Cerebellar nuclear complex (tissue), 1 donor: ENCODE data around the gene ASTL.

Source experiments
- DNase-seq, 2 experiments: peaks; one replicate each; lab custom pipeline; 2025; lab: John Stamatoyannopoulos, UW

The ASTL gene

GRCh38 chr2:96159084-96159830 is 21.0 kb upstream of the ASTL start:
- DNase-seq, result no peak

DNA sequence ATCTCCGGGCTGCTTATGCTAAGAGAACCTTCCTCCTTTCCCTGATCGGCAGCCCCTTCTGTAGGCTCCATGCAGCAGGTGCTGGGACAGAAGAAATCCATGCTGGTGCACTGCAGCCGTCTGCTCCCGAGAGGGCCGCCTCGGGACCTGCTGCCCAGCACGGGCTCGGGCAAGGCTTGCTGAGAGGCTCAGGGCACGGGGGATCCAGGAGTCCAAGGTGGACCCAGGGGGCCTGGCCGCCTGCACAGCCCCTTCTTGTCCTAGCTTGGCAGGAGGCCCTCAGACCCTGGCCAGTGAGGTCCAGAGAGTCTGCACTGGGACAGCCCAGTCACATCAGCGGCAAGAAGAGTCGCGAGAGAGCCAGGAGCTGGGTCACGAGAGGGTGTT is 20.2 kb upstream of the ASTL start:
- DNase-seq, result no peak

- no peak for DNase-seq
Measured at GRCh38 chr2:96157649-96158553, 19.6 kb upstream of the ASTL start.

DNA sequence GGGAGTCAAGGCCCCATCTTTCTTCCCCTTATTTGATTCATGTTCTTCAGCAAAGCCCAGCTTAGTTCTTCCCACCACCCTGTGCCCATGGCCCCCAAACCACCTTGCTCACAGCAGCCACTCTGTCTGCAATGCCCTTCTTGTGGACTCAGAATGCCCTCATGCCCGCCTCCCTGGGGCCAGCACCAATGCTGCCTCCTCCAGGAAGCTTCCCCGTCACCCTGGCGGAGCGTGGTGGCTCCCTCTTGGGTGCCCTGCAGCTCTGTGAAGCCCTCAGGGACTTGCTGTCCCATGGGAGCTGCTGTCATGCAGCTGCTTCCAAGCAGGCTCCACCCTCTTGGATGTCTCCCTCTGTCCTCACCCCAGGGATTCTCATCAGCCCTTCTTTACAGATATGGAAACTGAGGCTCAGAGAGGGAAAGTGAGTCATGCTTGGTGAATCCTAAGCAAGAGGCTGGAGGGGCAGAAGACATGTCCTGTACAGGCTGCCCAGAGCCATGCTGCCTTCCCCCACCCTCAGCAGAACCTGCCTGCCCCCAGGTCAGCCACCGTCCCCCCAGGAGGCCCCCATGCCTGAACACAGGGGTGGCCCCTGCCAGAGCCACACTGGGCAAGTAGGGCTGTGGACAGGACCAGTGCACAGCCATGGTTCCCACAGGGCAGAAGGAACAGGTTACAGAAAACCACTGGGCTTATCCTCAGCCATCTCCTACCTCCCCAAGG is 18.8 kb upstream of the ASTL start:
- DNase-seq, result no peak

- DNase-seq, result no peak
Measured at GRCh38 chr2:96156011-96156820, 17.9 kb upstream of the ASTL start.

GRCh38 chr2:96154506-96155380 is 16.4 kb upstream of the ASTL start:
- no peak for DNase-seq

DNA sequence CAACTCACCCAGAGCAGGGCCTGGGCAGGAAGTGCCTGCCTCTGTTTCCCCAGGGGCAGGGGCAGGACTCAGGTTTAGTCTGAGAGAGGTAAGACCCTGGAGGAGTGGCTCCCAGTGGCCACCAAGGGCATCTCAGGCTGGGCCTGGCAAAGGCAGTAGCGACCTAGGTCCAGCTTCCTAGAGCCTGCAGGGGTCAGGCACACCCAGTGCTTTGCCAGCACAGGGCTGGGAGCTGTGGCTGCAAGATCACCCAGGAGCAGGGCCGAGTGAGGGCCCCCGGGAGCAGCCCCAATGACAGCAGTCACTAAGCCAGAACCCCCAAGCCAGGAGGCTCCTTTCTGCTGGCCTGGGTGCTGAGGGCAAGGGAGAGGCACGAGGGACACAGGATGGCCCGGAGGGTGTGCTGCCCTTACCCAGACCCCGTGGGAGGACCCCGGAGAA is 15.7 kb upstream of the ASTL start:
- no peak for DNase-seq

- DNase-seq, result no peak
Measured at GRCh38 chr2:96153291-96153713, 15.0 kb upstream of the ASTL start.

DNA sequence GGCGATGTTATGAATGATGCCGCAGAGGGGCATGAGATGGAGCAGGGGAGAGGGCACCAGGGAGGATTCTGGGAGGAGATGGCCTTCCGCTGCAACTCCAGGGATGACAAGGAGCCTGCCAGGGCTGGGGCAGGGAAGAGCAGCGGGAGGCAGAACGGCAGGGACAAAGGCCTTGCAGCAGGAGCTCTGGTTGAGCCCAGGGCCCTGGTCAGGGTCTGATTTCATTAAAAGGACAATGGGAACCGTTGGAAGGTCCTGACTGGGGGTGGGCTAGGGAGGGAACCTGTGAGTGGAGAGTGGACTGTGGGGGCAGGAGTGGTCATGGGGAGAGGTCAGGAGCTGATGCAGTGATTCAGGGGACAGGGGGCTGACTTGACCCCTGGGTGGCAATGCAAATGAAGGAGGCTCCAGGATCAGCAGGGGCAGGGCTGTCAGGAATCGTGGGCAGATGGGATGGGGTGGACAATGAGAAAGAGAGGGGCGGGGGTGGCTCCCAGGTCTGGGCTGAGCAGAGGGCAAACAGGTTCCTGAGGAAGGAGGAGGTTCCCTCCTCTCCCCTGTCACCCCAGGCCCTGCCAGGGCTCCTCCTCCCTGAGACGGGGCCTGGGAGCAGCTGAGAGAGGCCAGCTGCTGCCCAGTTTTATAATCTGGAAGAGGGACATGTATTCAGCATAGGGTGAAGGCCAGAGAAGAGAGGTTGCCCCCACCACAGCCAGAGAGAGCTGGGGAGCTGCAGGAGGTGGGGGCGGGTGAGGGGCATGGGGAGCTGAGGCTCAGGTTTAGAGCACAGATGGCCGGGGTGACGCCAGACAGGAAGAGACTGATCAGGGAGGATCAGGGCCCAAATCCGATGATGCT is 14.2 kb upstream of the ASTL start:
- no peak for DNase-seq

GRCh38 chr2:96151595-96152303 is 13.4 kb upstream of the ASTL start:
- DNase-seq, result no peak

GRCh38 chr2:96150791-96151594 is 12.7 kb upstream of the ASTL start:
- no peak for DNase-seq

DNA sequence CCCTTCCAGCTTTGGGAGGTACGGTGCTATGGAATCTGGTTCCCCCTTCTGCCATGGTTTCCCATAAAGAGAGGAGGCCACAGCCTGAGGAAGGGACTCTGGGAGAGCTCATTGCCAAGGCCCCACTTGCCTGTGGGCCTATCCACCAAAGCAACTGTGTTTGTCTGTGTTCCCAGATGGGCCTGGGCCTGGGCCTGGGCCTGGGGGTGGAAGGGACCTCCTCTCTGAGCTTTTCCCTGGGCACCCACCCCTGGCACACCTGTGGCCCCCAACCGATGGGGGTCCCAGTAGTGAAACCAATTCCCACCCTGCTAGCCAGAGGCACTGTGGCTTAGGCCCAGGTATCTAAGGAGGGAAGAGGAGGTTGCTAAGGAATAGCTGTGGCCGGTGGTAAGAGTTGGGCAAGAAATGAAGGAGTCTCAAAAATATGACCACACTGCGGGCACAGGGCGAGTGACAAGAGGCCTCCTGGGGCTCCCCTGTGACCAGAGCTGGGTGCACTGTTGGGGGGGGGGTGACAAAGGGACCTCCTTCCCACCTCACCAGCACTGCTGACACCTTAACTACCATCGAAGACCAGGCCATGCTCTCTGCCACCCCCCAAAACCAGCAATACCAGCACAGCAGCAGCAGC is 11.8 kb upstream of the ASTL start:
- DNase-seq, result no peak

DNA sequence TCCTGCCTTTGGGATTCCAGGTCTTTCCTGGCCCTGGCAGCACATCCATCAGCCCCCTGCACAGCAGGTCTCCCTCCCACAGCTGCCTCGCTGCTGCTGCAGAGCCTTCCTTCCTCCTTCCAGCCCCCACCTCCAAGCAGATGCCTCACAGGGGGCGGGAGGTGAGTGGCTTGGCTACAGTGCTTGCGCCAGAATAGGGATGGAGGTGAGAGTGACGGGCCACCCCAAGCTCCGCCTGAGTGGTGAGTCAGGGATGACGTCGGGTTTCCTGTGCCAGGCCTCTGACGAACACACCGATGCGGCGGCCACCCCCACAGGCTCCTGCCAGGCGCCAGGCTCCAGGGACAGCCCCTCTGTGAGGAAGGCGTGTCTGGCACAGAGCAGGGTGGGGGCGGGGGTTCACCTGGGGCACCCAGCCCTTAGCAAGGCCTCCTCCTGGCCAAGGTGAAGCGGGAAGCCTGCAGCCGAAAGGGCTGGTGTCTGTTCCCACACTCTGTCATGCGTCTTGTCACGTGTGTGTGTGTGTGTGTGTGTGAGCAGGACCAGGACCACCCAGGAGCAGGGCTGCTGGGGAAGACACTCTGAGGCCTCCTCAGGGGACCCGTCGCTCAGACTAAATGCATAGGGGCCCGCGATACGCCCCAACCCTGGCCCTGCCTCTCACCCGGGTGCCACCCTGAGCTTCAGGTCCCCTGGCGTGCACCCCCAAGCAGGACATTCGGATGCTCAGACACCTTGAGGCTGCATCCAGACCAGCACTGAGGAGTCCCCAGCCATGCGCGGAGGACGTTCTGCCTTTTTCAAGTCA is 10.3 kb upstream of the ASTL start:
- no peak for DNase-seq

GRCh38 chr2:96147593-96148201 is 9.4 kb upstream of the ASTL start:
- DNase-seq, result no peak

GRCh38 chr2:96146881-96147592 is 8.7 kb upstream of the ASTL start:
- no peak for DNase-seq
